Glutamatergic neuron (in vitro differentiated cells): Measurements from ENCODE around the gene RALBP1. TPM values are rescaled to one million over a fixed set of nuclear protein-coding genes. Genes with fewer than 3 reads are reported as not detected.

Experiments
- DNase-seq: peaks from one replicate; pipeline ENCODE4 v3.0.0; 2022
- H3K27ac Mint-ChIP-seq: one replicate; pipeline ENCODE4 v1.8.0; 2020; ENCODE audit warnings: mild to moderate bottlenecking, mixed read lengths, inconsistent platforms; ENCODE audit not compliant: unreplicated experiment
- H3K27me3 Mint-ChIP-seq: one replicate; pipeline ENCODE4 v1.8.0; 2020; ENCODE audit warnings: mild to moderate bottlenecking, moderate library complexity, mixed read lengths, inconsistent platforms; ENCODE audit not compliant: unreplicated experiment
- H3K36me3 Mint-ChIP-seq: one replicate; pipeline ENCODE4 v1.8.0; 2020; ENCODE audit warnings: mild to moderate bottlenecking, mixed read lengths, inconsistent platforms; ENCODE audit not compliant: unreplicated experiment
- H3K4me1 Mint-ChIP-seq: one replicate; pipeline ENCODE4 v1.8.0; 2020; ENCODE audit warnings: mild to moderate bottlenecking, low read depth, mixed read lengths, inconsistent platforms; ENCODE audit not compliant: unreplicated experiment
- H3K4me3 Mint-ChIP-seq: one replicate; pipeline ENCODE4 v1.8.0; 2020; ENCODE audit warnings: mild to moderate bottlenecking, mixed read lengths, inconsistent platforms; ENCODE audit not compliant: unreplicated experiment
- H3K9me3 Mint-ChIP-seq: one replicate; pipeline ENCODE4 v1.8.0; 2020; ENCODE audit warnings: mild to moderate bottlenecking, moderate library complexity, mixed read lengths, inconsistent platforms; ENCODE audit not compliant: unreplicated experiment
- CTCF ChIP-seq: fragments of 200-600 bp; sonication (generic); IDR thresholded peaks from one replicate; pipeline ENCODE4 v1.5.0; 2021; ENCODE audit not compliant: partially characterized antibody, unreplicated experiment
- total RNA-seq: library from RNA; stranded (reverse); fragmentation: NEBNext Ultra II Directional; extraction: Animal tissue kit (Norgen Biotek cat#: 25700); gene quantifications from one replicate; pipeline ENCODE4 v1.2.1, GENCODE V29; 2021; ENCODE audit not compliant: unreplicated experiment

Gene RALBP1
- total RNA-seq, 1 donor from 2014 or later: 38.1 TPM

GRCh38 chr18:9436206-9436929 is 38.9 kb upstream of the RALBP1 start:
- H3K36me3 Mint-ChIP-seq: no peaks in the 10 kb centered on the region
- no peak overlapping the region for H3K4me3 Mint-ChIP-seq
- H3K27ac Mint-ChIP-seq: no peak overlapping the region
- no peaks in the 10 kb centered on the region for H3K27me3 Mint-ChIP-seq
- TF ChIP-seq CTCF: no peak
- H3K9me3 Mint-ChIP-seq: no peaks in the 10 kb centered on the region
- DNase-seq: no peak
- H3K4me1 Mint-ChIP-seq: peaks cover 13% of the 10 kb centered on the region

GRCh38 chr18:9437021-9437437 is 38.3 kb upstream of the RALBP1 start:
- no peaks in the 10 kb centered on the region for H3K9me3 Mint-ChIP-seq
- TF ChIP-seq CTCF: no peak
- no peak for DNase-seq
- H3K4me1 Mint-ChIP-seq: peaks cover 13% of the 10 kb centered on the region
- no peaks in the 10 kb centered on the region for H3K36me3 Mint-ChIP-seq
- no peaks in the 10 kb centered on the region for H3K27me3 Mint-ChIP-seq
- H3K27ac Mint-ChIP-seq: no peak overlapping the region
- H3K4me3 Mint-ChIP-seq: no peak overlapping the region

- no peak for DNase-seq
- no peaks in the 10 kb centered on the region for H3K36me3 Mint-ChIP-seq
- no peak for TF ChIP-seq CTCF
- H3K27me3 Mint-ChIP-seq: no peaks in the 10 kb centered on the region
- H3K4me1 Mint-ChIP-seq: peaks cover 13% of the 10 kb centered on the region
- H3K27ac Mint-ChIP-seq: no peak overlapping the region
- no peaks in the 10 kb centered on the region for H3K9me3 Mint-ChIP-seq
- no peak overlapping the region for H3K4me3 Mint-ChIP-seq
Observed at GRCh38 chr18:9437672-9438071, 37.6 kb upstream of the RALBP1 start.

GRCh38 chr18:9441061-9441460 is 34.3 kb upstream of the RALBP1 start:
- no peak overlapping the region for H3K27ac Mint-ChIP-seq
- no peaks in the 10 kb centered on the region for H3K36me3 Mint-ChIP-seq
- TF ChIP-seq CTCF: no peak
- H3K27me3 Mint-ChIP-seq: no peaks in the 10 kb centered on the region
- H3K9me3 Mint-ChIP-seq: no peaks in the 10 kb centered on the region
- H3K4me3 Mint-ChIP-seq: no peak overlapping the region
- no peak for DNase-seq
- peaks cover 2% of the 10 kb centered on the region for H3K4me1 Mint-ChIP-seq

- Mint-ChIP-seq H3K27ac (no peak overlapping the region), H3K4me3 (no peak overlapping the region), H3K36me3 (peaks cover 10% of the 10 kb centered on the region), H3K27me3 (no peaks in the 10 kb centered on the region), H3K9me3 (peaks cover 9% of the 10 kb centered on the region), H3K4me1 (no peaks in the 10 kb centered on the region)
- TF ChIP-seq CTCF: no peak
- no peak for DNase-seq
Observed at GRCh38 chr18:9444549-9444948, 30.8 kb upstream of the RALBP1 start.
